MM.1S (cell line): ENCODE measurements around the gene IRAK2.

ENCODE experiments used
- CTCF ChIP-seq: fragments of 300-600 bp; sonication (generic); IDR thresholded peaks from 2 replicates; pipeline ENCODE4 v1.5.1; 2016; ENCODE audit warnings: antibody characterized with exemption, low read length, mixed read lengths
- EZH2 ChIP-seq: fragments of 300-600 bp; sonication (generic); optimal IDR thresholded peaks from 2 replicates; pipeline ENCODE3; 2017; ENCODE audit warnings: low read depth, mild to moderate bottlenecking, antibody characterized with exemption, low read length, mixed read lengths
- EZH2phosphoT487 ChIP-seq: fragments of 300-600 bp; sonication (generic); IDR thresholded peaks from 2 replicates; pipeline ENCODE4 v1.6.1; 2018; ENCODE audit warnings: antibody characterized with exemption, low read length

- TF ChIP-seq CTCF (no peak), EZH2phosphoT487 (no peak), EZH2 (no peak)
Measured at GRCh38 chr3:10232137-10232536, 67.4 kb downstream of the IRAK2 start.
